HG02973 (cell line): ENCODE measurements around the gene ZMAT5.

Experiments used
- ATAC-seq: cut with Tn5 transposase; IDR thresholded peaks from one replicate; pipeline ENCODE4 v1.9.1; 2021; ENCODE audit warnings: moderate library complexity; ENCODE audit not compliant: unreplicated experiment

Gene ZMAT5

DNA sequence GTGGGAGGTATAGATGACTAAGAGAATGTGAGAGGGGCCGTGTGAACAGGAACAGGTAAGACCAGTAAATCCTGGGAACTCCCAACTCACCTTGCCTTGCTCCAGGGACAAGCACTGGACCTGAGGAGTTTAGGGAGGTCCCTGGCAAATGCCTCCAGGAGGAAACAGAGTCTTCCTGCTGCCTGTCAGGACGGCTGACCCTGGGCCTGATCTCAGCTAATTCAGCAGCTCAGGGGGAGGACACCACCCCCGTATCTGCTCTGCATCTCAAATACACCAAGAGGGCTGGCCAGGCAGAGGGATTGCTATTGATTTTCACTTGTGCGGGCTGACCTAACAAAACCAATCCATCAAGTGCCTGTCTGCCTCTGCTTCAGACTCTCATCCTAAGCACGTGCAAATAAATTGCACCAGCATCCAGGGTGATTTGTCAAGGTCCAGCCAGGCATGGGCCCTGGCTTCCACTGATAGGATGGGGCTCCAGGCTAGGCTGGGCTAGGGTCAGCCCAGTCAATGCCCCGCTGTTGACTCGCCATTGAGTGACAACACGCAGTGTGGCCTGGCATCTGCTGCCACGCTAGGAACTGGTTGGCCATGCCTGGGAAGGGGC is 20.7 kb upstream of the ZMAT5 start:
- ATAC-seq = no peak

DNA sequence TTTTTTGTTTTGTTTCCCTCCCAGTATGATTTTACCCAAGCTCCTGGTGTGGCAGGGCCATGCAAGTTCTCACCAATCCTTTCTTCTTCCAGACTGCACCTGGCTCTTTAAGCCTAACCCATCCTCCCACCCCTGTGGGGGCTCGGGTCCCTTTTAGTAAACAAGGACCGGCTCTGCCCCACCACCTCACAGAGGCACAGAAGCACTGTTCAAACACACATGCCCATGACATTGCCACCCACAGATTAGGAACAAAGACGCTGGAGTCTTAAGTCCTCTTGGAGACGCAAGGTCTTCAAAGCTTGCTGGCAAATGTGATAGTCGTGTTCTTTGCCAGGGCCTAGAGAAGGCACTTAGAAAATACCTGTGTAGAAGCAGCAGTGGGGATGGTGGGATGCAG is 19.2 kb upstream of the ZMAT5 start:
- no peak for ATAC-seq

DNA sequence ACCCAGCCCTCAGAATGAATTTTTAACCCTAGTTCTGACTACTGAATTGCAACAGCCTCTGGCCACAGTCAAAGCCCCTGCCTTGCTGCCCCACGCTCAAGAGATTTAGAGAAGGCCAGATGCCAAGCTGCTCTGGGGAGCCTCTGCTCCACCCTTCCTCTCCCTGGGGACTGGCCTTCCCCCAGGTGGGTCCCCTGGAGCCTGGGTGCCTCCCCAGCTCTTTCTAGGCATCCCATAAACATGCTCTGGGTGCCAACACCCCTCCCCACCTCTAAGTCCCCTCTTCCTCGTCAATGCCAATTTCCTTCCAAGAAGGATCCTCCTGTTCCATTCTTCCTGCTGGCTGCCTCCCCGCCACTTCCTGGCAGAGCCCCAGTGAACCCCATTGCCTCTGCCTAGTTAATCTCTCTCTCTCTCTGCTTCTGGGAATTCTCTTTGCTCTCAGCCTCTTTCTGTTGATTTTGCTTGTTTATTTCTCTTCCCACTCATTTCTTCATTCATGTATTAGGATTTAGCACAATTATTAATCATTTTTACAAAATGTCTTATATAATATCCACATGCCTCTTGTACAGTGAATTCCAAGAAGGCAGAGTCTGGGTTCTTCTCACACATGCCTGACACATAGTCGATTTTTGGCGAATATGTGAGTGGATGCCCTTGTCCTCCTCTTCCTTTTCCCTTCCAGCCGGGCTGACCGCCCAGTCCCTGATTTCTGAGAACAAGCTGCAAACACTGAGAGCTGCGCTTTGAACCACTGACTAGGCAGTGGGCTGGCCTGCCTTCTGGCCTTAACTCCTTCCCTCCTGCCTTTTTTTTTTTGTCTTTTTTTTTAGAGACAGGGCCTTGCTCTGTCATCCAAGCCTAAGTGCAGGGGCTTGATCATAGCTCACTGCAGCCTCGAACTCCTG is 17.9 kb upstream of the ZMAT5 start:
- no peak for ATAC-seq

DNA sequence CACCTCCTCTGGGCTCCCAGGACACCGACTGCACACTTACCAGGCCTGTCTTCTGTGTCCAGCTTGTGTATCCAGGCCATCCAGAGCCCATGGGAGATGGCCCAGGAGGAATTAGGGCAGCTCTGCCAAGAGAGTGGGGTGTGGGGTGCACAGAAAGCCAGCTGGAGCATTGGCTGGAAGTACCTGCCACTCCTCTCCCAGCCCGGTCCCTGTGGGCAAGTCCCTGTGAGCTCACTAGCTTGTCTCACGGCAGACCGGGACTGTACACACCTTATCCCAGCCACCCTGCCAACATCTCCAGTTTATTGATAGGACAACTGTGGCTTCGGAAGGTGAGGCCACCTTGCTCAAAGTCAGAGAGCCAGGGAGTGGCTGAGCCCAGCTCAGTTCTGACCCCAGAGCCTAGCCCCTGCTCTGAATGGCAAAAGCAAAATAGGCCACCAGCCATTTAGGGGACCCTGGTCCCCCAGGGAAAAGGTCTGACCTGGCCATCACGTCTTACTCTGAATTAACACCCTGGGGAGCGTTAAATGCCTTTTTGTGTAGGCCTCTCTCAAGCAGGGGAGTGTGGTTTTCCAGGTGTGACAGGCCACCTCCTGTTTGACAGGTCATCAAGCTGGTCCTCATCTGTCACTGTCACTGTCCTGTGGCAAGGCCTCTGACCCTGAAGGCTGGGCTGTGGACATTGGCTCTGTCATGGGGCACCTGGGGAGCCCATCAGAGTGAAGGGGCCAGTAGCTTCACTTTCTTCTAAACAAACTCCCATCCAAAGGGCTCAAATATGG is 15.4 kb upstream of the ZMAT5 start:
- ATAC-seq = no peak

DNA sequence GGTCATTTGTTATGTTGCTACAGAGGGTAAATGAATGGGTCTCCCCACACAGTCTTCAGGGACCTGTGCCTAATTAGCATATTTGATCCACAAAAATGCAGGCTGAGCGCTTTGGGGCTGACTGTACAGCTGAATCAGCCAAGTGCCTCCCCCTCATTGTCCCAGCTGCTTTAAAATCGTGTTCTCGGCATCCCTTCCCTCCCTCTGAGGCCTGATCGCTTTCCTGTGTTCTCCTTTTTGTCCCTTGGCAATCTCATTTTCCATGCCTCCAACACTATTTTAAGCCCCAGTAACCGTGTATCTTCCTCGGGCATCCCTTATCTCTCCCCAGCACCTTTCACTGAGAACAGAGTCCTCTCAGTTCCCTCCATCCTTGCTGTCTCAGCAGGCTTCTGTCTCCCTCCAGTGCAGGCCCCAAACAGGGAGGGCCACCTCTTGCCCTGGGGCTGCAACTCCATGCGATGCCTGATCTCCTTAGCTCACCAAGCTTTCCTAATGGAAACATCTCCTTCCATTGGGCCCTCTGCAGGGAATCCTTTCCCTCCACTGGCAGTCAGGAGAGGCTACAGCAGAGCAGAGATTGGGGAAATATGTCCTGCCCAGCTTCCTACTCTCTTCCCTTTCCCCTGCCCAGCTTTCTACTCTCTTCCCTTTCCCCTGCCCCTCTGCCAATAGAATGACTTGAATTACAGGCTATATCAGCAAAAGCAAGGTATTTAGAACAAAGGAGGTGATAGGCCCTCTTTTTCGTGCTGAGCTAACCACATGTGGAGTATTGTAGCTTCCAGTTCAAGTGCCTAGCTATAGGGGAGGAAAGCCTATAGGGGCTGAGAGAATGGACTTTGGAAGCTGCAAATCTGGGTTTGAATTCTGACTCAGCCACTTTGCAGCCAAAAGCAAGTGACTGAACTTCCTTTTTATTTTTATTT is 14.2 kb upstream of the ZMAT5 start:
- no peak for ATAC-seq

DNA sequence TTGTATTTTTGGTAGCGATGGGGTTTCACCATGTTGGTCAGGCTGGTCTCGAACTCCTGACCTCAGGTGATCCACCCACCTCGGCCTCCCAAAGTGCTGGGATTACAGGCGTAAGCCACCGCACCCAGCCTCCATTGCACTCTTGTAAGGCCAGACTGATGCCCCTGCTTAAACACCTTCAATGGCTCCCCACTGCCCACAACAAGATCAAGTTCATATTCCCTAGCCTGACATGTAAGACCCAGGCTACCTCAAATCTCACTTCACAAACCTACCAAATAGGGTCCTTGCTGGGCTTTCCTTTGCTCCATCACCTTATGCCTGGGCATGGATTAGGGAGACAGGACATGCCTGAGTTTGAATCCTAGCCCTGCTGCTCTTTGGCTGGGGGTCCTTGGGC is 13.4 kb upstream of the ZMAT5 start:
- no peak for ATAC-seq

DNA sequence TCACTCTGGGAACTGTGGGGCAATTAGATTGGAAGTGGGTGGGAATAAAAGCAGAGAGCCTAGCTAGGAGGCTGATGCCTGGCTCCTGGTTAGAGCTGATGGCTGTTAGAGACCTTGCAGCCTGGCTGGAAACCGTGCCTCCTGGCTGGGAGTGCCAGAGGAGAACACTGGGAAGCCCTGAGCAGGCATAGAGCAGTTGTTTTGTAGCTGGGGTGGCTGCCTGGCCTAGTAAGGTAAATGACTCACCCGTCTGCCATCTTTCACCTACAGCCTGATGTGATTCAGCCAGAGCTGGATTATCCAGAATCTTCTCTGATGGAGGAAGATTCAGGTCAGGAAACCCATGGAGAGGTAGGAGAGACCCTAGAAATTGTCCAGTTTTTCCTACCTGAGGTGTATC is 6.4 kb upstream of the ZMAT5 start:
- no peak for ATAC-seq

DNA sequence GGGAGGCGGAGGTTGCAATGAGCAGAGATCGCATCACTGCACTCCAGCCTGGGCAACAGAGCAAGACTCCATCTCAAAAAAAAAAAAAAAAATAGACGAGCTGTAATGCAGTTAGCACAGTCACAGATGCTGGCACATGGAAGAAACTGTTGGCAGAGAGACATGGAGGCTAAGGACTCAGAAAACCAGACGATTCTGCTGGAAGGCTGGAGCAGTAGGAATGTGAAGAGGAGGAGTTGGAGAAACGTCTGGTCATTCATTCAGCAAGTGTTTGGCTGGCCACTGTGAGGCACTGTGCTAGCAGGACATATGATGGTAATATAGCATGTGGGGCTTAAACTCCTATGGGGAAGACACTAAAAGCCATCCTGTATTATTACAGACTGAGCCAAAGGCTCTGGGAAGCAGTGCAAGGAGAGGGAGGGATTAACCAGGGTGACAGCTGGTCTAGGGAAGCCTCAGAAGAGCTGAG is 5.4 kb upstream of the ZMAT5 start:
- no peak for ATAC-seq

DNA sequence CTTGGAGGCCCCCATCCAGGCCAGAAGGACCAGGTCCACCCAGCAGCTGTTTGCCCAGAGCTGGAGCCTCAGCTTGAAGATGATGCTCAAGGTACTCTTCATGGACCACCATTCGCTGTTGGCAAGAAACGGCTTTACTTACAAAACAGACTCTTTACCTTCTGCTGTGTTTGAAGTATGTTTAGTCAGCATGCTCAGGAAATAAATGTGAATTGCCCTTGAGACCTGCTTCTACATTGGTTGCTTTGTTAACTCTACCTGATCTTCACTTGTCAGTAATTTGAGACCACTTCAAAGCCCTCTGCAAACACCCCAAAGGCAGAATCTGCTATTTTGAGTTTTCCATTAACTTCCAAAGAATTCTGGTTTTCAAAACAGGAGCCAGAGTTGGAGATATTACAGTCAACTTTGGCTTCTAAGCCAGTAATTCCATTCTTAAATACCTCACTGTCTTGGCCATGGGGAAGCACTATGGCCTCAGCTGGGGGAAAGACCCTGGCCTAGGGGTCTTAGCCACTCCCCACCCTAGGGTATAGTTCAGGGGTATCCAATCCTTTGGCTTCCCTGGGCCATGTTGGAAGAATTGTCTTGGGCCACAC is 3.0 kb upstream of the ZMAT5 start:
- ATAC-seq = no peak

DNA sequence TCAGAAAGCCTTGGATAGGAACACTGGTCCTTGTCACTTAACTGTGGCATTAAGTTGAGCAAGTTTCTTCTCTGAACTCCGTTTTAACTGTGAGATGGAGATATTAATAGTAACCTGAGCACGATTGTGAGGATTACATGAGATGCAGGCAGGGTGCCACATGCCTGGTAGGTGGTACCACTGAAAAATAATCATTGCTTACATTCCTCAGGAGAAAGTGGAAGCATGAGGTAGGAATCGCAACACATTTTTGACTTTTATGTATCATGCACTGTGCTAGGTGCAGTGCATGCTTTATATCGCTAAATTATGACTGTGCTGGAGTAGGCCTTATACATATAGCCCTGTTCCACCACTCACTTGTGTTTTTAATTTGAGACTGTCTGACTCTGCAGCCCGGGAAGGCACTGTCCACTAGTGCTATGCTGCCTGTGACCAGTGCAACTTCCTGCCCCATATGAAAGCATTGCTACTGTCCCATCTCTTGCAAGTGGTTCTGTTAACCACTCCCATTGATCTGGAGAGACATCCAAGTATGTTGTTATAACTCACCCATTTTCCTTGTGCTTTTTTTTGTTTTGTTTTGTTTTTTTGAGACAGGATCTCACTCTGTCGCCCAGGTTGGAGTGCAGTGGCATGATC is 1.4 kb upstream of the ZMAT5 start:
- no peak for ATAC-seq

DNA sequence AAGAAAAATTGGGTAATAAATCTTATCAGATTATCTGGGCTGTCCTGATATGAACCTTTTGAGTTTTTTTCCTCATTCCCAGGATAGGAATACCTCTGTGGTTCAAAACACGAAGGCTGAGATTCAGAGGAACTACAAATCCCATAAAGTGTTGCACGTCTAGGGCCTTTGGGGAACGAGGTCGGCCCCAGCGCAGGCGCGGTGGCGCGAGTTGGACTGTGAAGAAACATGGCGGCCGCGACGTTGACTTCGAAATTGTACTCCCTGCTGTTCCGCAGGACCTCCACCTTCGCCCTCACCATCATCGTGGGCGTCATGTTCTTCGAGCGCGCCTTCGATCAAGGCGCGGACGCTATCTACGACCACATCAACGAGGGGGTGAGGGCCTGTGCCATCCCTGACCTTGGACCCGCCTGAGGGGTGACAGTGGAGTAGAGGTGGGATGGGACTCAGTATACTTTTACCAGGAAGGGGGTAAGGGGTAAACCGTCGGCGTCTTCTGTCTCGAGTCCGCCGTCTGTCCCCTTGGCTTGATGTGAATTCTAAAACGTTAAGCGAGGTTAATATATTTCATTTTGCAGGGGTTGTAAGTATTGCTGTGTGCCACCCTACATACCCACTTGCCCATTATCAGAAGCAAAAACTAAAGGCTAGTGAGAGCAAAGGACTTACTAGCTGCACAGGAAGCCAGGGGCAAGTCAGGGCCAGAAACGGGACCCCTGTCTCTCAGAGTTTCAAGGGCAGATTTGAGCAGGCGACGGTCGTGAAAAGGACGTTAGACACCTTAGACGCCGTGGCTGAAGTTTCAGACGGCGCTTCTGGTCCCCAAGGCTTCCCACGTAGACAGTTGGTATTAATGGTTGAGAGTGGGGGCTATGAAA is 604 bp upstream of the ZMAT5 start, which contains the start of gene UQCR10:
TSS of gene UQCR10 (plus strand) at position 199 of the 881 bp plus-strand sequence. CDS start at position 229, 30 bp downstream.
- ATAC-seq = peak; percentile 58

DNA sequence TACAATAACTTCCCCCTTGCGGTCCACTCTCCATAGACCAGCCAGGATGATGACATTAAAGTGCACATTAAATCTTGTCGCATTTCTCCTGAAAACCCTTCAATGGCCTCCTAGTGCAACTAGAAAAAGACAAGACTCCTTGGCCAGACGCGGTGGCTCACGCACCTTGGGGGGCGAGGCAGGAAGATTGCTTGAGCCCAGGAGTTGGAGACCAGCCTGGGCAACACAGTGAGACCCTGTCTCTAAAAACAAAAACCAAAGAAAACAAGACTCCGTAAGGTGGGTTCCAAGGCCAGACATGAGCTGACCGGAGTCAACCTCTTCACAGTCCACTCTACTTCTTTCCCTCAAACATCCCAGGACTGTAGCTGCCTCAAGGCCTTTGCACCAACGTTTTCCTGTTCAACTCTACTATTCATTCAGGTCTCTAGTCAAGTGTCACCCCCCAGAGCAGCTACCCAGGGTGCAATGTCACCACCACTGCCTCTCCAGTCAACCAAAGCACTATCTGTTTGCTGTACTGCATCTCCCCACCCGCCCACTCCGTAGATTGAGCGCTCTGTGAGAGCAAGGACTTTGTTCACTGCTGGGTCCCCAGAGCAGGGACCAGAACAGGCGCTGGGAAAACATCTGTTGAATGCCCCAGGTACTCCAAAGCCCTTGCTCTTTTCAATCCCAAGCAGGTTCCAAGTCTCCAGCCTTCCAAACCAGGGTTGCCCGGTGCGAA is 739 bp downstream of the ZMAT5 start:
- peak; percentile 22 for ATAC-seq

DNA sequence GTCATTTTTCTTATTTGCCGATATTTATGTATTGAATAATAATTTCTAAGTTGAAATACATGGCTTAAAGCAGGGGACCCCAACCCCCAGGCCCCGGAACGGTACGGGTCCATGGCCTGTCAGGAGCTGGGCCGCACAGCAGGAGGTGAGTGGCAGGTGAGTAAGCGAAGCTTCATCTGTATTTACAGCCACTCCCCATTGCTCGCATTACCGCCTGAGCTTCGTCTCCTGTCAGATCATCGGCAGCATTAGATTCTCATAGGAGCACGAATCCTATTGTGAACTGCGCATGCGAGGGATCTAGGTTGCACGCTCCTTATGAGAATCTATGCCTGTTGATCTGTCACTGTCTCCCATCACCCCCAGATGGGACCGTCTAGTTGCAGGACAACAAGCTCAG is 4.5 kb downstream of the ZMAT5 start:
- no peak for ATAC-seq

DNA sequence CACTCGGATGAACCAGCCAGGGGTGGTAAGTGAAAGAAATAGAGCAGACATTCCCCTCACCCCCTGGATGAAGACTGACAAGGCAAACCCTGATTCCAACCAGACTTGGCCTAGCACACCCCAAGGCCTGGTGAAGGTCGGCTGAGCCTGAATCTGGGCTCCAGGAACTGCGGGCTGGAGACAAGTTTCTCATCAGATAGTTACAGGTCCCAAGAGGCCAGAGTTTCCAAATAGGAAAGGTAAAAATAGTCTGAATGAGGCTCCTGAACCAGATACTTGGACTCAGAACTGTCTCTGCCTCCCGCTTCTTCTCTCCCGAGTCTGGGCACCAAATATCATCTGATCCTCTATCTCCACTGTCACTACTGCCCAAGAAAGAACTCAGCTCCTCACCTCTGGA is 7.8 kb downstream of the ZMAT5 start:
- ATAC-seq = no peak

DNA sequence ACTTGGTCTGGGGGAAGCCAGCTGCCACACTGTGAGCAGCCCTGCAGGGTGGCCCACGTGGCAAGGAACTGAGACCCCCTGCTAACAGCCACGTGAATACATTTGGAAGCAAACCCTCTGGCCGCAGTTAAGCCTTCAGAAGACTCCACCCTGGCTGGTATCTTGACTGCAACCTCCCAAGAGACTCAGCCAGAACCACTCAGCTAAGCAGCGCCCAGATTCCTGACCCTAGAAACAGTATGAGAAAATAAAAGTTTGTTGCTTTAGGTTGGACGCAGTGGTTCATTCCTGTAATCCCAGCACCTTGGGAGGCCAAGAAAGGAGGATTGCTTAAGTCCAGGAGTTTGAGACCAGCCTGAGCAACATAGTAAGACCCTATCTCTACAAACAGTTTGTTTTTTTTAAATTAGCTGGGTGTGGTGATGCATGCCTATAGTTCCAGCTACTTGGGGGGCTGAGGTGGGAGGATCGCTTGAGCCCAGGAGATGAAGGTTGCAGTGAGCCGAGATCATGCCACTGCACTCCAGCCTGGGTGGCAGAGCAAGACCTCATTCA is 8.7 kb downstream of the ZMAT5 start:
- ATAC-seq = no peak

DNA sequence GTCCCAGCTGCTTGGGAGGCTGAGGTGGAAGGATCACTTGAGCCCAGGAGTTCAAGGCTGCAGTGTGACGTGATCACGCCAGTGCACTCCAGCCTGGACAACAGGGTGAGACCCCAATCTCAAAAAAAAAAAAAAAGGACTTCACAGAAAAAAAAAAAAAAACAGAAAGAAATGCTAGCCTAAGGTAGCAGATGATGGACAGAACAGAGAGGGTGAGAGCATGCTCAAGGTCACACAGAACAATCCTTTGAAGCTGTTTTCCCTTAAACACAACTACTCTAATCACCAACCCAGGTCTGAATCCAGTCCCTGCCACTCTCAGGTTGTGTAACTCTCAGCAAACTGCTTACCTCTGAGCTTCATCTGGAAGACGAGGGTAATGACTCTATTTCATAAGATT is 9.7 kb downstream of the ZMAT5 start:
- ATAC-seq = no peak

DNA sequence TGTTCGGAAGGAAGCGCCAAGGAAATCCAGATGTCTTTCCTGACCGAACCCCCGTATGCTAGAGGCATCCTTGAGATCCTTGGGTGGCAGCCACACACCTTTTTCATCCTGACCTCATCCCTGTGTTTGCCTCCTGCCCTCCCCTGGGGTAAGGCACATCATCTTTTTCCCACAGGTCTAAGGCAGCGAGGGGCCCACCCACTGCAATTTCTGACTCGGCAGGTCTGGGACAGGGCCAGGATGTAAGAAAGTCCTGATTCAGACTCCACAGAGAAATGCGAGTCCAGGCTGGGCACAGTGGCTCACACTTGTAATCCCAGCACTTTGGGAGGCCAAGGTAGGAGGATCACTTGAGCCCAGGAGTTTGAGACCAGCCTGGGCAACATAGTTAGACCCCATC is 10.5 kb downstream of the ZMAT5 start:
- ATAC-seq = no peak

DNA sequence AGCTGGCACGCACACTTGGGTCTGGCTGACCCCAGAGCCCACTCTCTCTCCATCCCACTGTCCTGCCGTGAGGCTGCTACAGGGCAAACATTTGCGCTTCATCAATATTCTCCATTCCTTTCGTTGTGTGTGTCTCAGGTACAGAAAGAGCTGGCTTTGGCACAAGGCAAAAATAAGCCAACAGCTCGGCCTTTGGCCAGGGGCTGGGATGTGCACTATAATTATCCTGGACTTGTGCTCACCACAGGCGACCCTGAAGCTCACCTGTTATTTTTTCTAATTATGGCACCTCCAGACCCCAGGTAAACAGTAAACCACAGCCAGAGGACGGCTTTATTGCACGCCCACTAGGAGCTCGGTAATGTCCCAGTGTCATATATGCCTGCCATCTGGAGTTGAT is 10.9 kb downstream of the ZMAT5 start:
- no peak for ATAC-seq
